RWPE1 (cell line): ENCODE data around the gene HBD.
"Not testable (repeated sequence)": the region's sequence is repeated elsewhere in the genome, so short reads cannot be mapped to it uniquely, and the experiment has no call there.

Experiments
- CTCF ChIA-PET: fragments of 350-600 bp; sonication (Branson Sonifier 250); formaldehyde crosslinking; extraction: SDS; loops from one replicate; lab custom pipeline; 2021; lab: Yijun Ruan, JAX
- POLR2A ChIA-PET: fragments of 400-600 bp; formaldehyde crosslinking; extraction: SDS; loops from one replicate; lab custom pipeline; 2020; ENCODE audit warnings: antibody characterized with exemption; ENCODE audit not compliant: low non-redundant PET; lab: Yijun Ruan, JAX
- DNase-seq: peaks from one replicate; pipeline ENCODE4 v3.0.0; 2012; ENCODE audit warnings: low spot score
- H3K27ac ChIP-seq: fragments of 450-650 bp; 2 replicates; pipeline ENCODE4 v1.5.1; 2017
- CTCF ChIP-seq: fragments of 450-650 bp; conservative IDR thresholded peaks from 2 replicates; pipeline ENCODE4 v1.5.1; 2017; ENCODE audit warnings: low read depth, mild to moderate bottlenecking

The HBD gene

GRCh38 chr11:5252919-5253265 is 18.6 kb upstream of the HBD start:
- no peak for DNase-seq
- TF ChIP-seq CTCF: no peak
- ChIA-PET CTCF (no interaction called here), POLR2A (no interaction called here)
- no peak overlapping the region for H3K27ac ChIP-seq

GRCh38 chr11:5252192-5252918 is 18.1 kb upstream of the HBD start:
- CTCF ChIA-PET: no interaction called here
- POLR2A ChIA-PET: no interaction called here
- no peak overlapping the region for H3K27ac ChIP-seq
- no peak for DNase-seq
- TF ChIP-seq CTCF: no peak

GRCh38 chr11:5251746-5252145 is 17.5 kb upstream of the HBD start:
- no peak overlapping the region for H3K27ac ChIP-seq
- CTCF ChIA-PET: no interaction called here
- POLR2A ChIA-PET: no interaction called here
- no peak for TF ChIP-seq CTCF
- no peak for DNase-seq

- no peak for TF ChIP-seq CTCF
- ChIA-PET CTCF (interaction anchor here (0.6 kb wide), 1 partner anchor 131 kb away, joined by 3 read pairs; no protein-coding TSS in a partner anchor), POLR2A (no interaction called here)
- no peak for DNase-seq
- no peak overlapping the region for H3K27ac ChIP-seq
These were observed 16.4 kb upstream of the HBD start for GRCh38 chr11:5250543-5251204.

- H3K27ac ChIP-seq, POLR2A ChIA-PET, DNase-seq: not testable (repeated sequence)
- CTCF ChIA-PET: interaction anchor here (0.7 kb wide), 1 partner anchor 56 kb away, joined by 3 read pairs; no protein-coding TSS in a partner anchor
These were observed 15.6 kb upstream of the HBD start, which contains the start of gene HBG1 for GRCh38 chr11:5249807-5250396. TSS of gene HBG1 (minus strand) at chr11:5249857. CDS start at chr11:5249804, 53 bp downstream.

GRCh38 chr11:5248498-5248897 is 14.2 kb upstream of the HBD start:
- DNase-seq, H3K27ac ChIP-seq, POLR2A ChIA-PET: not testable (repeated sequence)
- CTCF ChIA-PET: interaction anchor here (0.6 kb wide), 1 partner anchor 45 kb away, joined by 3 read pairs; no protein-coding TSS in a partner anchor

- CTCF ChIA-PET: interaction anchor here (0.6 kb wide), 1 partner anchor 46 kb away, joined by 3 read pairs; no protein-coding TSS in a partner anchor
- H3K27ac ChIP-seq: no peak overlapping the region
- no peak for TF ChIP-seq CTCF
- POLR2A ChIA-PET: no interaction called here
- DNase-seq: no peak
These were observed 13.3 kb upstream of the HBD start for GRCh38 chr11:5247472-5248192.
